ENCODE results near the gene PLA2G4E.

PLA2G4E gene

GRCh38 chr15:42057799-42058646 is 37.2 kb upstream of the PLA2G4E start:
- peak in 3 of 42 donors; percentile 14 to 29 (median 25) for DNase-seq
- intact Hi-C loops (cut with DNase I), result no loop called here

GRCh38 chr15:42056934-42057798 is 36.3 kb upstream of the PLA2G4E start:
- intact Hi-C loops (cut with DNase I), result no loop called here

GRCh38 chr15:42053914-42054313 is 33.1 kb upstream of the PLA2G4E start:
- DNase-seq, result peak in 2 of 42 donors; percentile 7 to 39
- intact Hi-C loops (cut with DNase I), result no loop called here

More at GRCh38 chr15:42056934-42057798, 36.3 kb upstream of the PLA2G4E start:
- peak; percentile 61 to 87 (median 76) for DNase-seq

GRCh38 chr15:42053010-42053409 is 32.2 kb upstream of the PLA2G4E start:
- intact Hi-C loops (cut with DNase I), result no loop called here
- DNase-seq, result peak in 1 of 42 donors; percentile 8

GRCh38 chr15:42050484-42051255 is 29.8 kb upstream of the PLA2G4E start:
- peak in 1 of 42 donors; percentile 6 for DNase-seq
- intact Hi-C loops (cut with DNase I), result no loop called here

- DNase-seq, result no peak
- intact Hi-C loops (cut with DNase I), result no loop called here
These were observed 28.0 kb upstream of the PLA2G4E start for GRCh38 chr15:42048821-42049200.

- DNase-seq, result no peak
- intact Hi-C loops (cut with DNase I), result no loop called here
These were observed 27.4 kb upstream of the PLA2G4E start for GRCh38 chr15:42048080-42048820.

GRCh38 chr15:42046597-42046996 is 25.8 kb upstream of the PLA2G4E start:
- intact Hi-C loops (cut with DNase I), result no loop called here
- no peak for DNase-seq

GRCh38 chr15:42045211-42045615 is 24.4 kb upstream of the PLA2G4E start:
- no peak for DNase-seq
- intact Hi-C loops (cut with DNase I), result no loop called here

- intact Hi-C loops (cut with DNase I), result no loop called here
These were observed 22.0 kb upstream of the PLA2G4E start for GRCh38 chr15:42042602-42043400.

GRCh38 chr15:42038401-42038800 is 17.6 kb upstream of the PLA2G4E start:
- intact Hi-C loops (cut with DNase I), result no loop called here
- DNase-seq, result no peak

More at GRCh38 chr15:42042602-42043400, 22.0 kb upstream of the PLA2G4E start:
- peak; percentile 37 to 95 (median 78) for DNase-seq

GRCh38 chr15:42037656-42038055 is 16.8 kb upstream of the PLA2G4E start:
- no peak for DNase-seq
- intact Hi-C loops (cut with DNase I), result no loop called here

GRCh38 chr15:42036966-42037365 is 16.1 kb upstream of the PLA2G4E start:
- no peak for DNase-seq
- intact Hi-C loops (cut with DNase I), result no loop called here

GRCh38 chr15:42036112-42036905 is 15.5 kb upstream of the PLA2G4E start:
- intact Hi-C loops (cut with DNase I), result no loop called here

GRCh38 chr15:42035435-42035761 is 14.6 kb upstream of the PLA2G4E start:
- intact Hi-C loops (cut with DNase I), result no loop called here
- no peak for DNase-seq

More at GRCh38 chr15:42036112-42036905, 15.5 kb upstream of the PLA2G4E start:
- no peak for DNase-seq

GRCh38 chr15:42034628-42035434 is 14.0 kb upstream of the PLA2G4E start:
- intact Hi-C loops (cut with DNase I), result no loop called here
- no peak for DNase-seq
